PFSK-1 (cell line): ENCODE data around the gene LCAT.

Source experiments
- FOXP2 ChIP-seq: optimal IDR thresholded peaks from 2 replicates; pipeline ENCODE3; 2011; ENCODE audit warnings: borderline replicate concordance, control low read depth, inconsistent platforms; ENCODE audit not compliant: insufficient read depth; ENCODE audit errors: extremely low read length, extremely low read depth
- POLR2AphosphoS5 ChIP-seq: IDR thresholded peaks from 2 replicates; pipeline ENCODE4 v1.6.1; 2012; ENCODE audit warnings: low read depth, mild to moderate bottlenecking, control low read depth, low read length, moderate library complexity
- REST ChIP-seq, 2 experiments: IDR thresholded peaks; 2 replicates each; pipeline versions ENCODE4 v1.6.1 to v1.8.0; 2011 to 2012; ENCODE audit warnings: low read depth in 2 of 2, low read length in 2 of 2, control low read depth in 1 of 2, inconsistent platforms in 1 of 2, mild to moderate bottlenecking in 1 of 2, moderate library complexity in 1 of 2; ENCODE audit not compliant: insufficient read depth in 1 of 2
- SIN3A ChIP-seq: IDR thresholded peaks from 2 replicates; pipeline ENCODE4 v1.6.1; 2012; ENCODE audit warnings: mild to moderate bottlenecking, low read length, moderate library complexity, borderline replicate concordance; ENCODE audit not compliant: insufficient read depth
- TAF1 ChIP-seq: IDR thresholded peaks from 2 replicates; pipeline ENCODE4 v1.6.1; 2012; ENCODE audit warnings: low read length, control low read depth, borderline replicate concordance; ENCODE audit not compliant: insufficient read depth

LCAT gene

GRCh38 chr16:67917852-67918236 is 26.1 kb downstream of the LCAT start:
- TF ChIP-seq SIN3A (no peak), POLR2AphosphoS5 (no peak), TAF1 (no peak), FOXP2 (no peak), REST (IDR thresholded peaks at IDR 0.05; ENCODE audit: insufficient read depth in 1 of 2, low read depth in 2 of 2, low read length in 2 of 2) (no peak)

GRCh38 chr16:67917140-67917851 is 26.6 kb downstream of the LCAT start:
- TF ChIP-seq TAF1: no peak
- TF ChIP-seq FOXP2: no peak

GRCh38 chr16:67915831-67916723 is 27.8 kb downstream of the LCAT start:
- TF ChIP-seq POLR2AphosphoS5 (no peak), FOXP2 (no peak), REST (IDR thresholded peaks at IDR 0.05; ENCODE audit: insufficient read depth in 1 of 2, low read depth in 2 of 2, low read length in 2 of 2) (no peak), TAF1 (no peak), SIN3A (no peak)

- no peak for TF ChIP-seq TAF1
- TF ChIP-seq FOXP2: no peak
- no peak for TF ChIP-seq POLR2AphosphoS5
- no peak for TF ChIP-seq SIN3A
- no peak for TF ChIP-seq REST (IDR thresholded peaks at IDR 0.05; ENCODE audit: insufficient read depth in 1 of 2, low read depth in 2 of 2, low read length in 2 of 2)
Measured at GRCh38 chr16:67914758-67915495, 29.0 kb downstream of the LCAT start.

GRCh38 chr16:67910158-67910557 is 33.8 kb downstream of the LCAT start:
- TF ChIP-seq REST (IDR thresholded peaks at IDR 0.05; ENCODE audit: insufficient read depth in 1 of 2, low read depth in 2 of 2, low read length in 2 of 2) (no peak), FOXP2 (no peak), TAF1 (no peak), POLR2AphosphoS5 (no peak), SIN3A (no peak)
